ENCODE measurements around the gene ANKS3.

Gene ANKS3

DNA sequence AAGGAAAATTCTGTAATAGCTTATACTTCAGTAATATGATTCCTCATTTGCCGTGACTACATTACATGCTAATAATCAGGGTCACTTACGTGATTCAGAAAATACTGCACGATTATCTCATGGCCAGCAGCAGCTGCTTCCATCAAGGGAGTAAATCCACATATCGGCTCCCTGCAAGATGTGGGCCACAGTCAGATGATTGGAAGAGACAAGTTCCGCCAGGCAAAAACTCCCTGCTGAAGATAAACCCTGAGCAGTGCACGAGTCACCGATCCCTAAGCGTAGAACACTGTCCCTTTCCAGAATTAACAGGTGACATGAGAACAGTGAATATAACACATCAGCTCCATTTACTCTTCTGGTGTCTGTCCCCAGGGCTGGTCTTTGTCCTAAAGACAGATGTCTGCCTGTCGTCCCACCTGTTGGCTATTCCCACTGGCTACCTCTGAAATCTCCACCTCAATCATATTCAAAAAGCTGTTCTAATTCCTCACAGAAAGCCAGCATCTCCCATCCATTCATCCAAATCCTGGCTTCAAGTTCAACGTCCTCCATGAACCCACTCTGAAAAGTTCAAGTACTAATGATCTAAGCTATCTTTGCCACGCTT, 9.3 kb downstream of the ANKS3 start:
- no peak for DNase-seq (ENCODE audit: low read depth)

DNA sequence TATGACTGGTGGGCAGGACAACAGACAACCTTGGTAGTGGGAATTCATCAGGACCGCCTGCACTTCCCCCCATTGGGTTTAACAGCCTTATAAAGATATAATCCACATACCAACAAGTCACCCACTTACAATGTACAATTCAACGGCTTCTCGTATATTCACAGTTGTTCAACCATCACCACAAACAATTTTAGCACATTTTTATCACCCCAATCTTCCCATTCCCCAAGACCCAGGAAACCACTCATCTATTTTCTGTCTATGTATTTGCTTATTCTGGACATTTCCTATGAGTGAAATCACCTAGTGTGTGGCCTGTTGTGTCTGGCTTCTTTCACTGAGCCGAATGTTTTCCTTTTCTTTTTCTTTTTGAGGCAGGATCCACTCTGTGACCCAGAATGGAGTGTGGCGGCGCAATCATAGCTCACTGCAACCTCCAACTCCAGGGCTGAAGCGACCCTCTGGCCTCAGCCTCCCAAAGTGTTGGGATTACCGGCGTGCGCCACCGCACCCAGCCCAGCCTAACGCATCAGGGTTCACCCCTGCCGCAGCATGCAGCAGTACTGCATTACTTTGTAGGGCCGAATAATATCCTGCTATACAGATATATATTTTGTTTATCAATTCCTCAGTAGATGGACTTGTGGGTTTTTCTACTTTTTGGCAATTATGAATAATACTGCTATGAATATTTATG, 10.9 kb downstream of the ANKS3 start:
- no peak for DNase-seq (ENCODE audit: low read depth)

DNA sequence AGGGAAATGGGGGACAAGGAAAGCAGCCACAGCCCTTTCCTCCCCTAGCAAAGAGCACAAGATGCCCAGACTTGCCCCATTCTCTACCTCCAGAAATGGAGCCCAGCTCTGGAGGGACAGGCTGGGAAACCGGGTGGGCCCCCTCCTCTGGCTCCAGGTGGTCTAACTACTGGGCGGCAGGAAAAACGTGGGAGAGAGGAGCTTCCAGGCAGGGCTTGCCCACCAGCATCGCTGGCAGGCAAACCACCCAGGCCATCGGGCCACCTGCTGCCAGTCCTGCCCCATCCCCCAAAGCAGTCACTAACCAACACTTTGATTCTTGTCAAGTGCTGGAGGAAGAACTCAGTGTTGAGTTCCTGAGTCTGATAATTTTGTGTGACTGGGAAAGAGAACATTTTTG, 15.6 kb downstream of the ANKS3 start:
- DNase-seq (ENCODE audit: low read depth): no peak

DNA sequence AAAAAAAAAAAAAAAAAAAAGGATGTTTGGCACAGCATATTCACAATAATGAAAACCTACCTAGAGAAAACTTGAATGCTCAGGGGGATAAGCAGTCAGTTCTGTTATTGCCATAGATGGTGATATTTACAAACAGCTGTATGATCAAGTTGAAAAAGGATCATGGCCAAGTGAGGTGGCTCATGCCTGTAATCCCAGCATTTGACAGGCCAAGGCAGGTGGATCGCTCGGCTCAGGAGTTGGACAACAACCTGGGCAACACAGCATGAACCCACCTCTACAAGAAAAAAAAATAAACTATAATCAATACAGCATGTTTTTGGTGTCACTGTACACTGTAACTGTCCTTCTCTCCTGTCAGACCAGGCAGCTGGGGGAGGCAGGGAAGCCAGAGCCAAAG, 19.1 kb downstream of the ANKS3 start:
- no peak for DNase-seq (ENCODE audit: low read depth)

DNA sequence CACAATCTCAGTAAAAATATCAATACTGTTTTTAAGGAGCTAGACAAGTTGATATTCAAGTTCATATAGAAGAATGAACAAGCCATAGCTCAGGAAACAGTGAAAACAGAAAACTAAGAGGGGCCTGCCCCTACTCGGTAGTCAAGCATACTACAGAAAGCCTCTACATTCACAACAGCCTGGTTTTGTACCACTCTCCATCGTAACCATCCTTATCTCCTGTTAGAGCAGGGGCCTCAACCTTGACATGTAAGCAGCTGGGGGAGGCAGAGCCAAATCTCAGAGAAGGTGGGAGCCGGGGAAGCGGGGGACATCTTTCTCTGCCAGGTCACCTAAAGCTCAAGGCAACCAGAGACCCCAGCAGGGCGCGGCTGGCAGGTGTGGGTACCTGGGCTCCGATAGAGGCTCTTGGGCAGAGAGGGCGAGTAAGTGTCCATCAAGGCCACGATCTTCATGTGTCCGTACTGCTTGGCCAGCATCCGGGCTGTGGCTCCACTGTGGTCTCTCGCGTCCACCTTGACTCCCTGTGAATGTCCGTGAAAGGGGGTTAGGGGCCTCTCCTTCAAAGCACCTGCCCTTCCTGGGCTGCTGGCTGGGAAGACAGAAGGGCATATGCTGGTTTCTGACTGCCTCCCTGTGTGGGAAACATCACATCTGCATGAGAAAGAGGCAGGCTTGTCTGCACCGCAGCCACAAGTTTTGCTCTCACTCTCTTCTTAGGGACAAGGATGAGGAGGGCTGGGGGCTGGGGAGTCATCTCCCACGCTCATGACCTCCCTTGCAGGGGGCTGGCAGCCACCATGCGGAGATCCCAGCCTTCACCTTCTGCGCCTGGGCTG, 20.2 kb downstream of the ANKS3 start:
- no peak for DNase-seq (ENCODE audit: low read depth)

DNA sequence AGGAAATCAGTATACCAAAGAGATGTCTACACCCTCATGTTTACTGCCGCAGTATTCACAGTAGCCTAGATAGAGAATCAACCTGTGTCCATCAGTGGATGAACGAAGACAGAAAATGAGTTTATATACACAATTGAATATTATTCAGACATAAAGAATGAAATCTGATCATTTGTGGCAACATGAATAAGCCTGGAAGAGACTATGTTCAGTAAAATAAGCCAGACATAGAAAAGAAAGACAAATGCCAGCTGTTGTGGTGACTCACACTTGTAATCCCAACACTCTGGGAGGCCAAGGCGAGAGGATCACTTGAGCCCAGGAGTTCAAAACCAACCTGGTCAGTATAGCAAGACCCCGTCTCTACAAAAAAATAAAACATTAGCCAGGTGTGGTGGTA, 24.6 kb downstream of the ANKS3 start:
- DNase-seq (ENCODE audit: low read depth): no peak

DNA sequence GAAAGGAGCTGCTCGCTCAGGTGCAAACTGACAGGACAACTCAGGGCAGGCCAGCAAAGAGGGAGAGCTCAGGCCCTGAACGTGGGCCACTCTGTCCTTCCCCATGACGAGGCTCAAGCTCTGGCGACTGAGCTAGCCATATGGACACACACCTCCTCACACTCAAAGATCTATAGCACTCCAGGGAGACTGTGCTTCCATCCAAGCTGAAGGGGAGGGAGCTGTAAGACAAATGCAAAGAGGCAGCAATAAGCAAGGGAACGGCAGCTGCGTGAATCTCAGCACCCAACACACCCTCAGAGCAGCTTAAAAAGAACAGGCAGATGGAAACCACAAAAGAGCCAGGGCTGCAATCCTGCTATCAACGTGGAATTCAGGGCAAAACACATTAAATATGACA, 27.2 kb downstream of the ANKS3 start:
- DNase-seq (ENCODE audit: low read depth): no peak

DNA sequence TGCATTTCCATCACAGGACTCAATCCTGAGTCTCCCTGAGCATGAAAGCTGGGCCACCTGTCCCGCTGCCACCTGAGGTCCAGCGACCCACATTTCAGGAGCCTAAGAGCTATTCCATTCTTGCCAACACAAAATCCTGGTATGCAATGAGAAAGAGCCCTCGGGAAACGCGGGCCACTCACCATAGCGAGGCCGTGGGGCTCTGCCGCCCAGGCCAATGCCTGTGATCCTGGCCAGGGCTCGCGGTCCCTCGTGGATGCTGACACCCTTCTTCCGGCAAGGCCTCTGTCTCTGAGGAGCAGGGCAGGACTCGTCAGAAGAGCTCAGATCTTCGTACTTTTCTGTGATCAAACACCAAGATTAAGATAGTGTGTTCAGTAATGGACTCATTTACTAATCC, 29.2 kb downstream of the ANKS3 start:
- DNase-seq (ENCODE audit: low read depth): no peak

DNA sequence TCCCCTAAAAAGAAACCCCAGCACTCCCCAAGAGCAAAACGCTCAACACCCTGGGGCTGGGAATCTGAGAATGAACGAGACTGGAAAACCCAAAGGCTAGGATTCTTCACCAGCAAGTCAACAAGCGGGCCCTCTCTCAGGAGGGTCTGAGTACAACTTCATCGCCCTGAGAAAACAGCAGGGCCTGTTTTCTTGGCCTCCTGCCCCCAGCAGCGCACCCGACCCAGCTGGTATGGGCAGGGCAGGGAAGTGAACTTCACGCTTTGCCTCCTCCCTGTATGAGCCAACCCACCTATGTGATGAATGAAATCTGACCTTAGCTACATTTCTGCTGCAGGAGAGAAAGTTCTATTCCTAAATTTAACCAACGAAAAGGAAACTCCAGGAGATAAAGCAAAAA, 29.6 kb downstream of the ANKS3 start:
- no peak for DNase-seq (ENCODE audit: low read depth)

DNA sequence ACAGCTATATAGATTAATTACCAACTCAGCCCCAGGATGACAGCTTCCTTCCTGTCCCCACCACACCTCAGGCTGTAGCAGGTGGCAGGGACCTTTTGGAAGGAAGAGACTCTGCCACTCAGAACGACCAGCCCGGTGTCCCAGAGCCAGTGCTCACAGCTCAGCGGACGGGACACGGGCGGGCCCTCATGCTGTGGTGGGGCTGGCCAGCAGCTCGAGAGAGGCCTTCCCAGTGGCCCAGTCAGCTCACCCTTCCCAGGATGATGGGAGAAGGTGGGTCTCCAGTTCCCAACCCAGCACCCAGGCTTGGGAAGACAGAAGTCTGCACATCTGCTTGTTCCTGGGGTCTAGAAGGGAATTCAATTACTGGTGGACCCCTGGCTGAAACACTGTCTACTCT, 30.2 kb downstream of the ANKS3 start:
- no peak for DNase-seq (ENCODE audit: low read depth)

DNA sequence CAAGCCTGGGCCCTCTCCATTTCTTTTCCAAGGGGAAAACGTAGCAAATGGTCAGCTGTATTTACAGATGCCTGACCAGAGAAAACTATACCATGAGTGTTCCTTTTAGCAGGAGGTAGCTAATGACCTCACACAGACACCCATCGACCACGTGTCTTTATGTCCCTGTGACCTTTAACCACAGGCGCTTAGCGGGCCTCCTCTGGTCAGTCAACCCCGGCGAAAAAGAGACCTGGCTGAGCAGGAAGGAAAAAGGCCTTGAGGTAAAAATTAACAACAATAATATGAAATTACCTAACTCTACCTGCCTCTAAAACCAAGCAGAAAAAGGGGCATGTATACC, 31.6 kb downstream of the ANKS3 start:
- no peak for DNase-seq (ENCODE audit: low read depth)

DNA sequence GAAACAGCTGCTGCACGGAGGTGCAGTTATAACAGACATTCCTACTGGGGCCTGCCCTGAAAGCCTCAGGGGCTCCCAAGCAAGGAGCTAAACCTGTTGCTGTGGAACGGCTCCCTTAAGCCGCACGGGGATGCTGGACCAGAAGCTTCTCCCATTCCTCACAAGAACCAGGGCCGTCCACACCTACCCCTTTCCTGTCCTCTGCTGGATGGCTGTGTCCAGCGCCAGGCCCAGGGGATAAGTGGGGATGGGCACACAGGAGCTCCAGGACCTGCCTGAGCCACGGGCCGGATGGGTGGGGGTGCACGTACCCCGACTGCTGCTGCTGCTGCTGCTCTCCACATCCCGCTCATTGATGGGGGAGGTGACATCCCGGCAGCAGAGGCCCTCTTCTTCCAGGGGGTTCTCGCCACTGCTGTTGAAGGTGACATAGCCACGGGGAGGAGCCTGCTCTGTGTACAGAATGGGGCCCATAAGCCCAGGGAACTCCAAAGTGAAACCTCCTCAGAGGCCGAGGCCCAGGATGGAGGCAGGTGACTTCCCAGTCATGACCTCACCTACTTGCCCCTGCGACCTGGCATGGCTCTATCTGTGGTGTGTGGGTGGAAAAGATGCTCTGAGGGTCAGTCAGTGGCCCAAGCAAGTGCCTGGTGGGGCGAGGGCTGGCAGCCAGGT, 32.1 kb downstream of the ANKS3 start:
- no peak for DNase-seq (ENCODE audit: low read depth)

DNA sequence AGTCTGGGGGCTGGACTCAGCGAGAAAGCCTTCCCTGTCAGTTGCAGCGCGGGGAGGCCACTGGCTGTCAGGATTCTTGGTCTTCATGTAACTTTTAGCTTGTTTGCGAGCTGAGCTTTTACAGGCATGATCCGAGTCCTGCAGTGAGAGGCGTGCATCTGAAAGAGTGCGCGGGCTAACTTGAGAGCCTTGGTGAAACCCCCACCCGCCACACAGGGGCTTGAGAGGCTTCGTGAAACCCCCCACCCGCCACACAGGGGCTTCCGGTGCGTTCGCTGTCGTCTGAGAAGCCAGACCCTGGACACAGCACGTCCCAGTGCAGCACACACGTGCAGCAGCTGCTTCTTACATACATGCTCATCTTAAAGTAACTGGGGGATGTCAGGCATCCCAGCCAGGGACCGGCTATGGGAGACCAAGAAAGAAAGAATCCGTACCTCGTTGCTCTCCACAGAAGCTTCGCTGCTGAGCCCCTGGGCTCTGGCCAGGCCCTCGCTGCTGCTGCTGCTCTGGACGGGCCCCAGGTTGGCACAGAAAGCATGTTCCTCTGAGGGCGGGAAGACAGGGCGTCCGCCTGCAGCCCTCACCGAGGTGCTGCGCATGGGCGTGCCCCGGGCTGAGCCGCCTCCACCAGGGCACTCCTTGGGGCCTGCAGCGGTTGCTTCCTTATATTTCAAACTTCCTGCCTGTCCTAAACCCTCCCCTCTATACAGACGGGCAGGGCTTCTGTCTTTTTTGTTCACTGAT, 32.9 kb downstream of the ANKS3 start:
- no peak for DNase-seq (ENCODE audit: low read depth)

DNA sequence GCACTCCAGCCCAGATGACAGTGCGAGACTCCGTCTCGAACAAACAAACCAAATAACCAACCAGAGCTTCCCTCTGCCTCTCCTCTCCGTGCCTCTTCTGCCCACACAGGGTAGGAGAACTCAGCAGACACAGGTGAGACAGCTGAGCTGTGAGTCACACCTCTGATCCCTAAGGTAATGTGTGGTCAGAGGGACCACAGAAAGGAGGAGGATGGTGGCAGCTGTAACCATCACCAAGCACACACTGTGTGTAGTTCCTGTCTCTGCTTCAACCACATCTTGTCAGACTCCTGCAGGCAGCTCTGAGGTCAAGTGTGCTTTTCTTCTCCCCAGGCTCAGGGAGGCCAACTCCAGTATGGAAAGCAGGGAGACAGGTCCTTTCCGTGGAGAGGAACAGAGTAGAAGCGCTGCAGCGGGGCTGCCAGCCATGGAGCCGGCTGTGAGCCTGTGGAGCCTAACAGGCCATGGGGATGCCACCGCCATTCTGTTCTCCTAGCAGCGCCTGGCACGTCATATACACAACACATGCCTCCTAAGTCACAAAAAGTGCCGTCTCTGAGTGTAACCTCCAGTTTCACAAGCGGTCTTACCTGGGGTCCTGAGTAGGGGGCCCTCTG, 33.6 kb downstream of the ANKS3 start:
- DNase-seq (ENCODE audit: low read depth): no peak

DNA sequence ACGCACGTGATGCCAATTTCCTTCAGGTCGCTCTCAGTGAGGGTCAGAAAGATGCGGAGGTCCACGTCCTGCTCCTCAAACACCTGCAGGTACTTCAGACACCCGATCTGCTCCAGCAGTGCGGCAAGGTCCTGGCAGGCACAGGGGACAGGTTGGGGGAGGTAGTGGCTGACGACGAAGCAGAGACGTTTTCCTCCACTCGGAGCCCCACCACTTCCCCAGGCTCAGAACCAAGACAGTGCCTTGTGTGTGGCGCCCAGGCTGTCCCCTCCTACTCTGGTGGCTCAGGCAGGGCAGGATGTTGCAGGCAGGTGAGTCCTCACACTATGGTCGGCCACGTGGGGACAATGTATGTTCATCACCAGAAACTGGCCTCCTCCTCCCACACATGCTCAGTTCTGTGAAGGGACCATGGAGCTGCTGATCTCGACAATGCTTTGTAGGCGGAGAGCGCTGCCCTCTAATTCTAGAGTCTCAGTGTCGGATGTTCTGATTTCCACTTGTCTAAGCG, 35.0 kb downstream of the ANKS3 start:
- no peak for DNase-seq (ENCODE audit: low read depth)

DNA sequence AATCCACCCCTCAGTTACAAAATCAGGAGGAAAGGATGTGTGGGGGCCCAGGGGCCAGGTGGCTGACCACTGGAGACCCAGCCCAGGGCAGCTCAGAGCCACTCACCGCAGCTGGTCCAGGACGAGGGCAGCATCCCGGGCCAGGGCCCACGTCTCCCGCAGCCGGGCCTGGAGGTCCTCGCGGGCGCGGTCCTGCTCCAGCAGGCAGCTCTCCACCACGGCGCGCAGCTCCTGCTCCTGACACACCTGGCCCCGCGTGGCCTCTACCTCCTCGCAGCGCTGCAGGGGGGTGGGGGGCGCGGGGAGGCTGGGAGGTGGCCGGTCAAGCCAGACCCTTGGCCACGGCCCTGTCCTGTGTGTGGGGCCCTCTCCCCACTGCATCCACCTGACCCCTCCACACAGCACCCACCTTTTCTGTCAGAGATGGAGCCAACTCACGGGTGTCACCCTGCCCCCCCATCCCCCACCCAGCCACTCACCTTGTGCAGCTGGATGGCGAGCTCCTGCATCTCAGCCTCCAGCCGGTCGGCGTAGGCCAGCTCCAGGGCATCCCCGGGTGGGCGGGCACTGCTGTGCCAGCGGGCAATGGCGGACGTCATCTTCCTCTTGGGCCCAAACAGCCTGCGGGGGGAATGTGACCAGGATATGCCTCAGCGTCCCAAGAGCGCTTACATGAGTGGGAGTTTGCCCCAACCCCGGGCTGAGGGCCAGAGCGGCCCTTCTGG, 35.6 kb downstream of the ANKS3 start:
- DNase-seq (ENCODE audit: low read depth): no peak

DNA sequence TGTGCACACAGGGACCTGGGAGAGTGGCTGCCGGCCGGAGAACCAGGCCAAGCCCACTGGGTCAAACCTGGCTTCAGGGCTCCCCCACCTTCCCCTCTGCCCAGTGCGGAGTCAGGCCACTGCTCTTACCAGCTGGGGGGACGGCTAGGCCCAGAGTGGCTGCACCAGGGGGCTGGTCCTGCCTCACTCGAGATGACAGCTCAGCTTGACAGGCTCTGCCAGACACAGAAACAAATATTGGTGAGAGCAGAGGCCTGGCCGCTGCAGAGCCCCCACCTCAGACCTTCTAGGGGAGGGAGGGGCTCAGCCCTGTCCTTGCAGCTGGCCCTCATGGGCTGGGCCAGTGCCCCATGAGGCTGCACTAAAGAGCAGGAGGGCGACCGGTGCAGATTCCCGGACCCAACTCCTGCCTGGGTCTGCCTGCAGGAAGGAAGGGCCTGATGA, 36.2 kb downstream of the ANKS3 start:
- DNase-seq (ENCODE audit: low read depth): no peak

DNA sequence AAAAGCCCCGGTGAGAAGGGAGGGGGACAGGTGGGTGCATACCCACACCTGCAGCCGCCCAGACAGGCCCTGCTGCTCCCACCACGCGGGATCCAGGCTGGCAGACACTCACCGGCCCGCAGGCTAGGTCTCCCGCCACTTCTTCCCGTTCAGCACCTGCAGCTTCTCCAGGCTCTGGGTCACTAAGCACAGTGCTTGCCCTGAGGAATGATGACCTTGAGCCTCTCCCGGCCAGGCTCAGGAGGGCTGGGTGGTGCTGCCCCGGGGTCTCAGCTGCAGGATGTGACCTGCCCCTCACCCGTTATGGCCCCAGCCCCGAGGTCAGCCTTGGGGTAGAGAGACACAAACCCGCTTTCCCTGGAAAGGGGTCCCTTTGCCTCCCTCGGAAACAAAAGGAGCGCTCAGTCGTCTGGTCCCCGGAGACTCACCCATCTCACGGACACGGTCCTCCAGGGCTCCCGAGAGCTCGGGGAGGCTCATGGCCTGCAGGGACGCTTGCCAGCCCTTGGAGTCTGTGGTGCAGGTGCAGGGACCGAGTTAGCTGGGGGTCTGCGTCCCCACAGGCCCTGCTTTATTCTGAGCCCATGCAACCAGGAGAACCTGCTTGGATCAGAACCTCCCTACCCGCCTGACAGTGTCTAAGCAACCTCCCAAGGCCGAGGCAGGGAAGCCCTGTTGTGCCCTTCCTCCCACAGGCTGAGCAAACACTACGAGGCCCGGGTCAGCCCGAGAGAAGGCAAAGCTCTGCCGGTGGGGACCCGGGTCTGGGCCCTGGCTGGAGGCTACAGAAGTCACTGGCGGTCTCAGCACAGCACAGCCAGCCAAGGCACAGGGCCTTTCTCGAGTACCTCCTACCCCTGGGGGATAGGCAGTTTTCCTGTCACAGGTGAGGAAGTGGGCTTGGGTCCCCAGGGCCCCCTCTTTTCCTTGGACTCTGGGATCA, 36.9 kb downstream of the ANKS3 start:
- no peak for DNase-seq (ENCODE audit: low read depth)

DNA sequence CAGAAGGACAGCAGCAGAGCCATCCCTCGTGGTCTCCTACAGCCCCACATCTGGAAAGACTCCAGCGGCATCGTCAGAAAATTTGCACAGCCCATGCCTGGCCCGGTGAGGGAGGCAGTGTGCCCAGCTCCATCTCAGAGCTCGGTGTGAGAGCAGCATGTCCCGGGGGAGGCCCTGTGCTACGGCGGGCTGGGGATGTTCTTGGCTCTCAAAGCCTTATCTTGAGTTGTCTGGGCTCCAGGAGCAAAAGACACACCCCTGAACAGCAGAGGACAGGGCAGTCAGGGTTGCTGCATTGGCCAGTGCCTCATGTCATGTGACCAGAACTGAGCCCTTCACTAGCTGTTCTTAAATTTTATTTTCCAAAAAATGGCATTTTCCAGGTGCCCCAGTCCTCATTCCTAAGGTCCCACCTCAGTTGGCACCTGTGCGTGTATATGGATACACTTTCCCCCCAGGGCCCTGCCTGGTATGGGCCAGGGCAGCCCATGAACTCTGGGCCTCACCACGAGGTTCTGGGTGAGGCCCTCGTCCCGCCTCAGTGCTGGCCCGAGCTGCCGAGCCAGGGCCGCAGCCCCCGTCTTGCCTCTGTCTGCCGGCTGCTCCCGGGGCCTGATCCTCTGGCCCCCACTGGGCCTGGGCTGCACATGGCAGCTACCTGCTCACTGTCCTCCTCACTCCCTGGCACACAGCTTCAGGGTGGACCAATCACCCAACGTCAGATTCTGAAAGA, 37.7 kb downstream of the ANKS3 start:
- DNase-seq (ENCODE audit: low read depth): no peak
